Upper lobe of right lung (tissue), 1 donor: ENCODE data around the gene CDH4. TPM values are rescaled to one million over a fixed set of nuclear protein-coding genes. Genes with fewer than 3 reads are reported as not detected.

Source experiments
- ATAC-seq: fragments of 200-7000 bp; cut with Tn5 transposase; one replicate; pipeline ENCODE4 v1.9.1; 2020; ENCODE audit warnings: mild to moderate bottlenecking, moderate library complexity
- DNase-seq: peaks from one replicate; pipeline ENCODE4 v3.0.0-alpha.2; 2020
- H3K27ac ChIP-seq: fragments of 200-600 bp; one replicate; pipeline ENCODE4 v1.8.0; 2022
- H3K27me3 ChIP-seq: fragments of 200-600 bp; one replicate; pipeline ENCODE4 v1.8.0; 2022; ENCODE audit warnings: mild to moderate bottlenecking
- H3K36me3 ChIP-seq: fragments of 200-600 bp; one replicate; pipeline ENCODE4 v1.8.0; 2022
- H3K4me1 ChIP-seq: fragments of 200-600 bp; one replicate; pipeline ENCODE4 v1.8.0; 2022
- H3K4me3 ChIP-seq: fragments of 200-600 bp; one replicate; pipeline ENCODE4 v1.8.0; 2022; ENCODE audit warnings: mild to moderate bottlenecking
- H3K9me3 ChIP-seq: fragments of 200-600 bp; one replicate; pipeline ENCODE4 v1.8.0; 2022
- CTCF ChIP-seq: fragments of 200-600 bp; IDR thresholded peaks from one replicate; pipeline ENCODE4 v1.8.0; 2022; ENCODE audit warnings: antibody characterized with exemption
- intact Hi-C: fragments of 100-400 bp; cut with DNase I; formaldehyde crosslinking; loops from one replicate; pipeline ENCODE4 v1.11.0; 2022
- total RNA-seq: library from RNA; stranded (reverse); fragmentation: NEBNext Ultra II Directional; extraction: Animal tissue kit (Norgen Biotek cat#: 25700); gene quantifications from one replicate; pipeline ENCODE4 v1.2.1, GENCODE V29; 2021
- donor health status: DM: no; HTN: yes; CAD: no; lungs with severe emphysema.

Gene CDH4
- total RNA-seq, 1 donor from 2014 or later, result 0.23 TPM

GRCh38 chr20:61259741-61260140 lies 7.7 kb downstream of the CDH4 start:
- H3K4me1 ChIP-seq, result no peaks in the 10 kb centered on the region
- no peak for TF ChIP-seq CTCF
- H3K4me3 ChIP-seq, result no peak overlapping the region
- intact Hi-C loops, result no loop called here
- no peak overlapping the region for H3K27ac ChIP-seq
- H3K36me3 ChIP-seq, result no peaks in the 10 kb centered on the region
- H3K9me3 ChIP-seq, result no peaks in the 10 kb centered on the region
- ATAC-seq (no peak), DNase-seq (no peak)
- H3K27me3 ChIP-seq, result peaks cover 22% of the 10 kb centered on the region

- no peak for DNase-seq
- TF ChIP-seq CTCF, result no peak
- intact Hi-C loops, result no loop called here
- H3K36me3 ChIP-seq, result no peaks in the 10 kb centered on the region
- H3K27me3 ChIP-seq, result peaks cover 18% of the 10 kb centered on the region
- ATAC-seq, result no peak
- no peaks in the 10 kb centered on the region for H3K9me3 ChIP-seq
- no peak overlapping the region for H3K27ac ChIP-seq
- H3K4me3 ChIP-seq, result no peak overlapping the region
- H3K4me1 ChIP-seq, result no peaks in the 10 kb centered on the region
Measured at GRCh38 chr20:61260905-61261304, 8.8 kb downstream of the CDH4 start.

GRCh38 chr20:61262036-61262435 lies 10.0 kb downstream of the CDH4 start:
- no peak for ATAC-seq
- H3K4me1 ChIP-seq, result no peaks in the 10 kb centered on the region
- no peaks in the 10 kb centered on the region for H3K9me3 ChIP-seq
- peaks cover 21% of the 10 kb centered on the region for H3K27me3 ChIP-seq
- no peak for DNase-seq
- no peak overlapping the region for H3K27ac ChIP-seq
- no peak overlapping the region for H3K4me3 ChIP-seq
- no peak for TF ChIP-seq CTCF
- intact Hi-C loops, result no loop called here
- H3K36me3 ChIP-seq, result no peaks in the 10 kb centered on the region

GRCh38 chr20:61262514-61262913 lies 10.5 kb downstream of the CDH4 start:
- DNase-seq (no peak), ATAC-seq (no peak)
- no peak overlapping the region for H3K27ac ChIP-seq
- no peaks in the 10 kb centered on the region for H3K4me1 ChIP-seq
- no peaks in the 10 kb centered on the region for H3K9me3 ChIP-seq
- no peaks in the 10 kb centered on the region for H3K36me3 ChIP-seq
- no peak for TF ChIP-seq CTCF
- no peak overlapping the region for H3K4me3 ChIP-seq
- peaks cover 18% of the 10 kb centered on the region for H3K27me3 ChIP-seq
- intact Hi-C loops, result no loop called here

- Histone ChIP-seq H3K27me3 (peaks cover 18% of the 10 kb centered on the region), H3K4me1 (no peaks in the 10 kb centered on the region), H3K4me3 (no peak overlapping the region), H3K36me3 (no peaks in the 10 kb centered on the region), H3K9me3 (no peaks in the 10 kb centered on the region), H3K27ac (no peak overlapping the region)
- intact Hi-C loops, result no loop called here
- TF ChIP-seq CTCF, result peak; percentile 71
- DNase-seq, result no peak
- ATAC-seq, result no peak
Measured at GRCh38 chr20:61263084-61263695, 11.1 kb downstream of the CDH4 start.

GRCh38 chr20:61263938-61264337 lies 11.9 kb downstream of the CDH4 start:
- TF ChIP-seq CTCF, result no peak

More at GRCh38 chr20:61263938-61264337, 11.9 kb downstream of the CDH4 start:
- no peak overlapping the region for H3K4me3 ChIP-seq
- H3K4me1 ChIP-seq, result no peaks in the 10 kb centered on the region
- intact Hi-C loops, result no loop called here
- H3K27me3 ChIP-seq, result peaks cover 18% of the 10 kb centered on the region
- DNase-seq (no peak), ATAC-seq (no peak)
- no peaks in the 10 kb centered on the region for H3K36me3 ChIP-seq
- H3K27ac ChIP-seq, result no peak overlapping the region
- no peaks in the 10 kb centered on the region for H3K9me3 ChIP-seq
